ENCODE data around the gene PHACTR2.
A peak's percentile ranks its signal among the peaks of the same experiment; 100 is the strongest.
"Not testable (repeated sequence)": the region's sequence is repeated elsewhere in the genome, so short reads cannot be mapped to it uniquely, and the experiment has no call there.

PHACTR2 gene

DNA sequence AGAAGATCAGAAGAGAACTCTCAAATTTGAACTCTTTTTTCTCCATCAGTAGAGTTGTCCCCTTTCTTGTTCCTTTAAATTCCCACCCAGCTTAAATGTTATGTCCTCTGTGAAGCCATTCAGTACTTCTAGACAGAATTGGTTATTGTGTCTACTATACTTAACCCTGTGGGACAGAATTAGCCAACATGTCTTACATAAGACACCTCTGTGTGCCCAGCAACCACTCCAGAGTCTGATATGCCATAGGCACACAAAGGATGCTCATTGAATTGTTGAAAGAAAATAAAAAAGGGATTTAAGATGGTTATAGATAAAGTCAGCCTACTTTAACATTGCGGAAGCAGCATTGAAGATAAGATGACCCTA is 88.4 kb downstream of the PHACTR2 start:
- no peak for DNase-seq (ENCODE audit: low read depth in 2 of 2)

DNA sequence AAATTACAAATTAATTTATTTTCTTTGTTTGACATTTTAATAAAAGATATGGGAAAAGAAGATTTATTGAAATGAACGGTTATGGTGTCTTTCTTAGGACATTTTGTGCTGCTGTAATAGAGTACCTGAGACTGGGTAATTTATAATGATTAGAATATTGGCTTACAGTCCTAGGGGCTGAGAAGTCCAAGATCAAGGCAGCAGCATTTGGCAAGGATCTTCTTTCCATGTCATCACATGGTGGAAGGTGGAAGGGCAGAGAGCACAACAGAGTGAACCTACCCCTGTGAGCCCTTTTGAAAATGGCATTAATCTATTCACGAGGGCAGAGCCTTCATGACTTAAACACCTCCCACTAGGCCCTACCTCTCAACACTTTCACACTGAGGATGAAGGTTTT is 89.7 kb downstream of the PHACTR2 start:
- no peak for DNase-seq (ENCODE audit: low read depth in 2 of 2)

DNA sequence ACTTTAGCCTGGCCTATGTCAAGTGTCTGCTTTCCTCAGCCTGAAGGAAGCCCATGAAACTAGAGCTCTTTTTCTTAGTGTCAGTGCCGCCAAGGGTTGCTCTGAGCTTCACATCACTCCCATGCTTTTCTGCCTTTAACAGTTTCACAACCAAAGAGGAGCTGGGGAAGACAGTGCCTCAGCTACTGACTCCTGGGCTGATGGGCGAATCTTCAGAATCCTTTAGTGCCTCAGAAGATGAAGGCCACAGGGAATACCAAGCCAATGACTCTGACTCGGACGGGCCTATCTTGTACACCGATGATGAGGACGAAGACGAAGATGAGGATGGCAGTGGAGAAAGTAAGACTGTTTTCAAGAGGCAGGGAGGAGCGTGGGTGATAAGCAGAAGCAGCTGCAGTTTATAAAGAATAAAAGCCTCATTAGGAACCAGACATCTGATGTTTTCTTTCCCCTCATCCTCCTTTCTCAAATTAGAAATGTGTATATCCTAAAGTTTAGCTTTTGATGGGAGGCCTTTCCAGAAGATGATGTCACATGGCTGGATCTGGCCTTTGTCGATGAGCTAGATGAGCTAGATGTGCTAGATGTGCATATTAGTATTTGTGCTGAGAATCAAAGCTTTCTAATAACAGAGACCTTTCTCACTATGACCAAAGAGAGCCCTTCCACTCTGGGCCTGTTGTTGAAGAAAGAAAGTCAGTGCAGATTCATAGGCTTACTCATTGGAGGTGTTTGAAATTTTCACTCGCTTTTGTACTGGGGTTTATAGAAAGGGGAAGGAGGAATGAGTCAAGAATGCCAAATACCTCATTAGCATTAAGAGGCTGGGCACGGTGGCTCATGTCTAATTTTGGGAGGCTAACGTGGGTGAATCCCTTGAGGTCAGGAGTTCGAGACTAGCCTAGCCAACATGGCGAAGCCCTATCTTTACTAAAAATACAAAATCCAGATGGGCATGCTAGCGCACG is 94.6 kb downstream of the PHACTR2 start:
- DNase-seq (ENCODE audit: low read depth in 2 of 2): no peak

DNA sequence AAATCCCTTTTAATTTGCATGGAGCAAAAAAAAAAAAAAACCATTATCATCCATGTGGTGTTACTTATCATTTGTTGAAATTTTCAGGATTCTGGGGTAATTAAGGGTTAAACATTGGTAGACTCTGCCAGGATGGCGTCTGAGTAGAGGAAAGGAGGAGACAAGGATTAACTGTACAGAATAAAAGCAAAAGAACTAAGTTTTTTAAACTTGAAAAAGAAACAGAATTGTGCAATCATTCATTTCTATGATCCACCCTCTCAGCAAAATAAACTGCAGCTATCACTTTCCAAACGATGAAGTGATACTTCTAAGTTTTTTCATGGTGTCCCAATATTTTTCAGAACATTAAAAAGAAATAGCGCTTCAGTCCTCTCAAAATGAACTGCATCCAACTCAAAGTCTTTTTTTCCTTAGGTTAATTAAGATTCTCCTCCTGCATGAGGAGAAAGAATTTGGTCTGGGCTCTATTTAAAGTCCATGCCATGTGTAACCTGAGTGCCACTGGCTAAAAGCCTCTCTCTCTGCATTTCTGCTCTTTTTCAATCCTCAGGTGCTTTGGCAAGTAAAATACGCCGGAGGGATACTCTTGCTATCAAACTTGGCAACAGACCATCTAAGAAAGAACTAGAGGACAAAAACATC is 95.9 kb downstream of the PHACTR2 start:
- no peak for DNase-seq (ENCODE audit: low read depth in 2 of 2)

DNA sequence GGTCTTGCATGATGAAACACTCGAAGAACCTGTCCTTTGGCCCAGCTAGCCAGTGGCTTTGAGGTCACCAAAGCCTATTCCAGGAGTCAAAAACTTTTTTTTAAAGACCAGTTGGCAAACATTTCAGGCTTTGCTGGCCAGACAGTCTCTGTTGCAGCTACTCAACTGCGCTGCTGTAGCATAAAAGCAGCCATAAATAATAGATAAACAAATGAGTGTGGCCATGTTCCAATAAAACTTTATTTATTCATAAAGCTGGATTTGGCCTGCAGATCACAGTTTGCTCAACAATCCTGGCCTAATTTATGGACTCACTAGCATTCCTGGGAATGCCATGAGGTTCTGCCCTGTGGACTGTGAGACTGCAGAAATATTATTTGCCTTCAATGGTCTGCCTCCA is 96.6 kb downstream of the PHACTR2 start:
- no peak for DNase-seq (ENCODE audit: low read depth in 2 of 2)

DNA sequence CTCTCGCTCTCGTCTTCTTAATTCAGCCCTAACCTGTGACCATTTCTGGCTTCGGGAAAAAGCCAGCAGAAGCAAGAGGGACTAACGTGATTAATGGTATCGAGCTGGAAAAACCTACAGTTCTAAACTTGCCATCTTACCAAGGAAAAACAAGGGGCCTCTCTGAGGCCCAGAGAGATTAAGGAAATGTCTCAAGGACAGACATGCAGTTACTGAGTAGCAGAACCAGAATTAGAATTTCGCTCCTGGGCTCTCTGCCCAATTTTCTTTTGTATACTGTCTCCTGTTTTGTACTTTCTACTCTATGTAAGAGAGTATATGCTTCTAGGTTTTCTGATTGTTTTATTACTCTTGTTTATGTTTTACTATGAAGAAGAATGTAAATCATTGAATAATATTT is 97.6 kb downstream of the PHACTR2 start:
- DNase-seq (ENCODE audit: low read depth in 2 of 2): no peak

DNA sequence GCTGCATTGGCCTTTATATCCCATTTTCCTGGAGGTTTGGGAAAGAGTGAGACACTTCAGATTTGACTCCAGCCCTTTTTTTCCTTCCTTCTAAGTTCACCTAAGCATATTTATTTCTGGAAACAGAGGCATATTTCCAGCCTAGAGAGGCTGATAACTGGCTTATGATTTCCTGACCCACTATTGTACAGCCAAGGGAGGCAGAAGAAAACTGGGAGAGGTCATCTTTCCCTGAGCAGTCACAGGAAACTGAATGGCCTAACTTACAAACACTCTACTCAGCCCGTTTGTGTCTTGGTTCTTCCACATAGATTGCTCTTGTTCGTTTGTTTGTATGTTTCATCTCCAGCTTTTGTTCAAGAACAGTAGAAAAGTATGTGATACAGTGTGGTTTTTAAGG is 101.2 kb downstream of the PHACTR2 start:
- DNase-seq (ENCODE audit: low read depth in 2 of 2): no peak

DNA sequence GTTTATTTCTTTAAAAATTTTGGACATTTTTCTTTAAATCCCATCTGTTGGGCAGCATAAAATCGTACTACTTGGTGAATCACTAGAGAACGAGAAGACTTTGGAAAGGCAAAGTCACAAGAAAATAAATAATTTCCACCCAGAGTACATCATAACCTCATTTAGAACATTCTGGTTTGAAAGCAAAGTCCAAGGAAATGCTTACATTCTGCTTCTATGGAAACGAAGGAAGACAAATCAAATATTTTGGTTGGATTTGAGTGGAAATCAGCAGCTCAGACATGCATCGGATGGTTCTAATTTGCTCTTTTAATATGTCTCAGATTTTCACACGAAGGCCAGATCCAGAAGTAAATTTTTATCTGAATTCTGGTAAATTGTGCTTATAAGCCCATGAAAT is 104.7 kb downstream of the PHACTR2 start:
- no peak for DNase-seq (ENCODE audit: low read depth in 2 of 2)

DNA sequence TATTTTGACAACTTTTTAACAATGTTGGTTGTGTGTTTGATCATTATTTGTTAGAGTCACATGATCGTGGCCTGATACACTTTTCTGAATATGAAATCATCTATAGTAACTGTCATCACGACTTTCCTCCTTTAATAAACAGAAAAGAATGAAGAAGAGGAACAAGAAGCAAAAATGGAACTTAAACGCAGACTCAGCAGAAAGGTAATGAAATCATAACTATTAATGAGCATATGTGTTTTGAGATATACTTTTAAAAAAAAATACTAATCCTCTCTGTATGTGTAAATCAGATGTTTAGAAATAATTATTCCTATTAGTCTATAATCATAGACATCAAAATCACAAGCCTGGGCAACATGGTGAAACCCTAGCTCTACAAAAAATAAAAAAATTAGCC is 105.3 kb downstream of the PHACTR2 start:
- no peak for DNase-seq (ENCODE audit: low read depth in 2 of 2)

DNA sequence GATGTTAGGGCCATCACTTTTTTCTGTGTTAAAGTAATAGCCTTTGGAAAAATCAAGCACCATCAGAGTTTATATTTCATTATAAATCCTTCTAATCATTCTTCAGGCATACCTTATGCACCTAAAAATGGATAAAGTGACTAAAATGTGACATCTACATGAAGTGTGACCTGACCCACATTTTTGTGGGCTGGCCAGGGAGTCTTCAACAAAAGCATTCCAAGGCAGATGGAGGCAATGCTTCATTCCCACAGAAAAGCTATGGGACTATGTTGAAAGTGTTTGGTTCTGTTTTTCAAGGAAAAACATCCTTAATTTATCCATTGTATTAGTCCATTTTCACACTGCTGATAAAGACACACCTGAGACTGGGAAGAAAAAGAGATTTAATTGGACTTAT is 106.6 kb downstream of the PHACTR2 start:
- no peak for DNase-seq (ENCODE audit: low read depth in 2 of 2)

DNA sequence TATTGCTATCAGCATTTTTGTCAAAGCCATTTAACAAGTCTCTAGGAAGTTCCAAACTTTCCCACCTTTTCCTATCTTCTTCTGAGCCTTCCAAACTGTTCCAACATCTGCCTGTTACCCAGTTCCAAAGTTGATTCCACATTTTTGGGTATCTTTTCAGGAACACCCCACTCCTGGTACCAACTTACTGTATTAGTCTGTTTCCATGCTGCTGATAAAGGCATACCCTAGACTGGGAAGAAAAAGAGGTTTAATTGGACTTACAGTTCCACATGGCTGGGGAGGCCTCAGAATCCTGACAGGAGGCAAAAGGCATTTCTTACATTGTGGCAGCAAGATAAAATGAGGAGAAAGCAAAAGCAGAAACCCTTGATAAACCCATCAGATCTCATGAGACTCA is 108.6 kb downstream of the PHACTR2 start:
- not testable (repeated sequence) for DNase-seq (ENCODE audit: low read depth in 2 of 2)

DNA sequence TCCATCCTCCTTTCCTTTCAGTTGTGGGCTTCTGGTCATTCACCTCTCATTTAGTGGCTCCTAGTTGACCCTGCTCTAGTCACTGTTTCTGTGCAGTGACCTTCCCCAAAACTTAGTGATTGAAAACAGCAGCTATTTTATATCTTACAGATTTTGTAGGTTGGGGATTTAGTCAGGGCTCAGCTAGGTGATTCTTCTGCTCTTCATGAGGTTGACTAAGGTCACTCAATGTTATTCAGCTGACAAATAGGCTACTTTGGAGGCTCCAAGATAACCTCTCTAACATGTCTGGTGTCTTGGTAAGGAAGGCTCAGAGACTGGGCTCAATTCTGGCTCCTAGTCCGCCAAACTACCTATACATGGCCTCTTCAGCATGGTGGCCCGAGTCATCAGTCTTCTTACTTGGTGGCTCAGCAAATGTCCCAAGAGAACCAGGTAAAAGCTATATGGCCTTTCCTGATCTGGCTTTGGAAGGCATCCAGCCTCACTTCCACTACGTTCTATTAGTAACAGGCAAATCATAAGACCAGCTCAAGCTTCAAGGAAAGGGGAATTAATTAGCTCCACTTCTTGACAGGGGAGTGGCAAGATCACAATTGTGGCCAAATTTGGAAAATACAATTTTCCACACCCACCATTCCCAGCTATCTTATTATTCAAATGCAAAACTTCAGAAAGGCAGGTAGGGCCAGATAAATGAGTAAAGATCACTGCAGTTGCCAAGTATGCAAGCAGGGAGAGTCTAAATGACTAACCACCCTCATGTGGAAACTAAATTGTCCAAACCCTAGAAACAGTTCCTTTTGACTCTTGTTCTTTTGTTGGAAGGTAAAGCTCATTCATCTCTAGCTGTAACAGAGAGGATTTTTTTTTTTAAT is 114.9 kb downstream of the PHACTR2 start:
- no peak for DNase-seq (ENCODE audit: low read depth in 2 of 2)

DNA sequence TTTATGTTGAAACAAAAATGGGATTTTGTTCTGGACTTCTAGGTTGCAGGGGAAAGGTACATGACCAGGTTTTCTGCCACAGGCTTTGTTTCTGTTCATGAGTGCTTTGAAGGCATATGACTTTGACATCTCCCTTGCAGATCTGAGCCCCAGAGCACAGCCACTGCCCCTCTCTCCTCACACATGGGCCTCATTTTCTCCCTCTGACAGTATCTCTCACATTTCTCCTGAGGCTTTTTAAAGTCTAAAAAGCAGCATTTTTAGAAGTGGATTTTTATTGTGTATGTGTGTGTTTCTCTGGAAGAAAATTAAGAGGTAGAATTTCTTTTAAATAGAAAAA is 115.5 kb downstream of the PHACTR2 start:
- no peak for DNase-seq (ENCODE audit: low read depth in 2 of 2)

DNA sequence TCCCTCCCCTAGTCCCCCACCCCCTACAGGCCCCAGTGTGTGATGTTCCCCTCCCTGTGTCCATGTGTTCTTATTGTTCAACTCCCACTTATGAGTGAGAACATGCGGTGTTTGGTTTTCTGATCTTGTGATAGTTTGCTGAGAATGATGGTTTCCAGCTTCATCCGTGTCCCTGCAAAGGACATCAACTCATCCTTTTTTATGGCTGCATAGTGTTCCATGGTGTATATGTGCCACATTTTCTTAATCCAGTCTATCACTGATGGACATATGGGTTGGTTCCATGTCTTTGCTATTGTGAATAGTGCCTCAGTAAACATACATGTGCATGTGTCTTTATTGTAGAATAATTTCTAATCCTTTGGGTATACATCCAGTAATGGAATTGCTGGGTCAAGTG is 118.8 kb downstream of the PHACTR2 start:
- not testable (repeated sequence) for DNase-seq (ENCODE audit: low read depth in 2 of 2)

DNA sequence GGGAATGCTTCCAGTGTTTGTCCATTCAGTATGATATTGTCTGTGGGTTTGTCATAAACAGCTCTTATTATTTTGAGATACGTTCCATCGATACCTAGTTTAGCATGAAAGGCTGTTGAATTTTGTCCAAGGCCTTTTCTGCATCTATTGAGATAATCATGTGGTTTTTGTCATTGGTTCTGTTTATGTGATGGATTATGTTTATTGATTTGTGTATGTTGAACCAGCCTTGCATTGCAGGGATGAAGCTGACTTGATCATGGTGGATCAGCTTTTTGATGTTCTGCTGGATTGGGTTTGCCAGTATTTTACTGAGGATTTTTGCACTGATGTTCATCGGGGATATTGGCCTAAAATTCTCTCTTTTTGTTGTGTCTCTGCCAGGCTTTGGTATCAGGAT is 120.7 kb downstream of the PHACTR2 start:
- not testable (repeated sequence) for DNase-seq (ENCODE audit: low read depth in 2 of 2)

DNA sequence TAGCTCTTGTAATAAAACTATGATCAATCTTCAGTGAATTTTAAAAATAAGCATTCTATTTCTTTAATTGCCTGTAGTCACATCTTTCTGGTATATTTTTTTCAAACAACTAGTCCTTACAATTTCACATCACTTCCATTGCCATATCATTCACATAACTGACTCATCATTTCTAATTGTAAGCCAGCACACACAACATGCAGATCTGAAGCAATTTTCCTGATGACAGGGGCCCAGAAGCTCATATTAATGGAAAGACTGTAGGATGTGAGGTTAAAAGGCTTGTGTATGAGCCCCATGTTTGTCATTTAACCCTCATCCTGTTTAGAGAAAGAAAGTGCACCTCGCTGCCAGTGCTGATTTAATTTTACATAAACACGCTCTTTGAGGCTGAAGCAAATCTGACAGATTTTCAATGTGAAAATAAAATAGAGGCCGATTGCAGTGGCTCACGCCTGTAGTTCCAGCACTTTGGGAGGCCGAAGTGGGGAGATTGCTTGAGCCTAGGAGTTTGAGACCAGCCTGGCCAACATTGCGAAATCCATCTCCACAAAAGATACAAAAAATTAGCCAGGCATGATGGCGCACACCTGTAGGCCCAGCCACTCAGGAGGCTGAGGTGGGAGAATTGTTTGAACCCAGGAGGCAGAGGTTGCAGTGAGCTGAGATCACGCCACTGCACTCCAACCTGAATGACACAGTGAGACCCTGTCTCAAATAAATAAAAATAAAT is 125.2 kb downstream of the PHACTR2 start:
- no peak for DNase-seq (ENCODE audit: low read depth in 2 of 2)

DNA sequence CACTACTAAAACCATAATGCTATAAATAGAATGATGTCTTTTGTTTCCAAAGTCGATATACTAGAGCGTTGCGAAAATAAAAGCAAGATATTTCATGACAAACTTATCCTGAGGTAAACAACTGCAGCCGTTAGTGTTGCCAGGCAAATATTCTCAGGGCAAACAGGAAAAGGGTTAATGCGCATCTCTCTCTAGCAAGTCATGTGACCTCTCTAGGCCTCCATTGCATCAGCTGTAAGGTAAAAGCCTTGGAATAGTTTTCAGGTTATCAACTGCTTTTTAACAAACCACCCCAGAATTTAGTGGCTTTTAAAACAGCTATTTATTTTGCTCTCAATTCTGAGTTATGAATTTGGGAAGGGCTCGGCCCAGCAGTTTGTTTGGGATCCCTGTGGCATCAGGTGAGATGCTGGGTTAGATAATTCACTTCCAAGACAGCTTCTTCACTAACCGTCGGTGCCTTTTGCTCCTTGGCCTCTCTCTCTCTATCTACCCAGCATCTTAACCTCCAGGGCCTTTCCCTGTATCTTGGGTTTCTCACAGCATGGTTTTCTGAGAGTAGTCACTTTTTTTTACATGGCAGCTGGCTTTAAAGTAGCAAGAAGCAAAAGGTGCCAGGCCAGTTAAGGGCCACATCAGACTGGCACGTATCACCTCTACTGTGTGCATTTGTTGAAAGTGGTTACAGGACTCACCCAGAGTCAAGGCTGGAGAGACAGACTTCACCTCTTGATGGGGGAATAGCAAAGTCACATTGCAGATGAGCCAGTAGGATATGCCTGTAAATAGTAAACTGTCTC is 126.2 kb downstream of the PHACTR2 start:
- DNase-seq (ENCODE audit: low read depth in 2 of 2): no peak

DNA sequence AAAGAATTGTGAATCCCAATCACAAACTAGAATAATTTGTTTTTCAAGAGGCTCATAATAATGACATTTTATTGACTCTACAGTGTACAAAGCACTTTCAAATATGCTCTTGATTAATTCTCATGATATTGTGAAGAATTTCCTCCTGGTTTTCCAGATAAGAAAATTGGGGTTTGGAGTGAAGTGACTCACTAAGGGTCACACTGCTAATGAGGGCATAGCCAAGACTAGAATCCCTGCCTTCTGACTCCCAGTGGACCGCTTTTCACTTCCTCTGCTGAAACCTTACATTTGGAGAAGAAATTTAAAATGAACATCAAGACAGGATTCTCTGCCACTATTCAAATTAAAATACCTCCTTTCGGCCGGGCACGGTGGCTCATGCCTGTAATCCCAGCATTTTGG is 127.1 kb downstream of the PHACTR2 start:
- no peak for DNase-seq (ENCODE audit: low read depth in 2 of 2)

DNA sequence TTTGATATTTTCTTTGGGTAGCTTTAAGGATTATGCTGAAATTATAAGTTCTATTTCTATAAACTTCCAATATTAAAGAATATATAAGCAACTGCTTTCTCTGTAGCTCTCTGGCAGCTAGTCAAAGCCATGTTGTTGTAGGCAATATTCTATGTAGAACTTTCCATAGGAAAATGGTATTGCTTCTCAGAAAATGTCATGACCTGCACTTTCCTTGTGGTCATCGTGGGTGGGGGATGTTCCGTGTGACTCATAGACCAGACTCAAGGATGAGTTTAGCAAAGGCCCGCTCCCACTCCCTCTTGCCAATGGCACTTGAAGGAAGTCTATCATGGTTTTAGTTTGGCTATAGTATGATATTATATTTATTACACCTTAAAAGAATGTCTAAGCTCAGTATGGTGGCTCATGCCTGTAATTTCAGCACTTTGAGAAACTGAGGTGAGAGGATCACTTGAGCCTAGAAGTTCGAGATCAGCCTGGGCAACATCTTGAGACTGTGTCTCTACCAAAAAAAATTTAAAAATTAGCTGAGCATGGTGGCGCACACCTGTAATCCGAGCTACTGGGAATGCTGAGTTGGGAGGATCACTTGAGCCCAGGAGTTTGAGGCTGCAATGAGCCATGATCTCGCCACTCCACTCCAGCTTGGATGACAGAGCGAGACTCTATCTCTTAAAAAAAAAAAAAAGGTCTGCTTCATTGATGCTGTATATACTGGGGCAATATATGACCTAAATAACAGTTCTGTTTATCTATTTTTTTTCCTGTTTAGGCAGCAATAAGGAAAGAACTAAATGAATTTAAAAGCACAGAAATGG is 128.7 kb downstream of the PHACTR2 start:
- peak; percentile 74 to 77 for DNase-seq (ENCODE audit: low read depth in 2 of 2)

Data from stimulated activated CD8-positive, alpha-beta memory T cell treated with anti-CD3 and anti-CD28 coated beads, Interleukin-15, amount 100 ng/mL, for 48 hours (primary cell).